ENCODE data around the gene ABCC5.

Gene ABCC5

DNA sequence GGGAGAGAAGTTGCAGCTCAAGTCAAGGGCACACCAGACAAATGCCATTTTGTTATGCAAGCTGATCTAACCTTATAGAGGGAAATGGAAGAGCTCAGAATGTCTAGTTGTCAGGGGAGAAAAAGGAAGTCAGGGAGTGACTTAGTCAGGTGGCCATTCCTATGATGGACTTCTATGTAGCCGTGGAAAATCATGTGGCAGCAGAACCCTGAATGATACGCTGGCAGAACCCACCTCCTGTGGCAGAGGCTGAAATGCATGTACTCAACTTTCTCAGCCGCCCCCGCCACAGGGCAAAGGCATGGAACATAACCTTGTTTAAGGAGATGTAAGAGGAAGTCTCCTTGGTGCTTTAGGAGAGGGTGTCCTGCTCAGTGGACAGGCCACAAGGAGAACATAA, 95.3 kb downstream of the ABCC5 start:
- DNase-seq (ENCODE audit: low read depth): no peak

- DNase-seq (ENCODE audit: low read depth): no peak
Measured at GRCh38 chr3:183921096-183921495, 96.6 kb downstream of the ABCC5 start.

DNA sequence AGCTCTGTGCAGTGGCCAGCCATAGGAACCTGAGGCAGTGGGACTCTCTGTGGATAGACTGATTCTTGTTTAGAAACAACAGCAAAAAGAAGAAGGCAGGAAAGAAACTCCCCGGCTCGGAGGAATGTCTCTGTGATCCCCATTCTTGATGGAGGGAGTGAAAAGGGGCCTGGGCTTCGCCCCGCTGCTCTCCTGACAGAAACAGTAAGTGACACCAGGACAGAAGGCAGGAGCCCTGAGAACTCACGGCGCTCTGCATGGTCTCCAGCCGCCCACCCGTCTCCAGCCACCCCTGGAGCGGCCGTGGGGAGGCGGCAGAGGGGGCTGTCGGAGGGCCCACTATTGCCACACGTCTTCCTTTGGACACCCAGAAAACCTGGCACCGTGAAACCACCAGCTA, 97.3 kb downstream of the ABCC5 start:
- DNase-seq (ENCODE audit: low read depth): no peak

DNA sequence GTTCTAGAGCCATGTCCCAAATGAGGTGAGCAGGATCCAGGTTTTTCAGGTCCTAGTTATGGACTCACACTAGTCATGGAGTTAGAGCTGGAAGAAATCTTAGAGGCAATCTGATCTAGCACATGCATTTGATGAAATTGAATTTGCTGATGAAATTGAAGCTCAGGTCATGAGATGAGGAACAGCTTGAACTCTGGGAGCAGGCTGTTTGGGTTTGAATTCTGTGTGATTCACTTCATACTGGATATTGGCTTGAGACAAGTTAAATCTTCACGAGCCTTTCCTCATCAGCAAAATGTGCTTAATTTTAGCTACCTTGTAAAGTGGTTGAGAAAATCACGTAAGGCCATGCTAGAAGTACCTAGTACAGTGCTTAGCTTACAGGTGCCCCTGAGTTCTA, 99.5 kb downstream of the ABCC5 start:
- no peak for DNase-seq (ENCODE audit: low read depth)

DNA sequence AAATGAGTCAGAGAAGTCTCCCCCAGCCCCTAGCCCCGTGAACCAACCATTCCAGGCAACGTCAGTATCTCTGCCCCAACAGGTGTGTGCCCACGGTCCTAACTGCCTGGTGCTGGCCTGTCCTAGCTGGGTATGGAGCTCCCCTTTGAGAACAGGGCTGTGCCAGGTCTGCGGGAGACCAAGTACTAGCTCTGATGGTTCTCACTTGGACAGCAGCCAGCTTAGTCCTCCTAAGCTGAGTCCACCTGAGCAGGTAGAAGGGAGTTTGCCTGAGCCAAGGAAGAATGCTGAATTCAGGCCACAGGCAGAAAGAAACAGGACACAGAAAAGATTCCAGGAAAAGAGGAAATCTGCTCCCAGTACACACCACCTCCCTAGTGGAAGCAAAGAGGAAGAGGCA, 99.9 kb downstream of the ABCC5 start:
- no peak for DNase-seq (ENCODE audit: low read depth)

- DNase-seq (ENCODE audit: low read depth): no peak
Measured at GRCh38 chr3:183914856-183915255, 102.8 kb downstream of the ABCC5 start.

GRCh38 chr3:183913580-183913920, 104.1 kb downstream of the ABCC5 start:
- DNase-seq (ENCODE audit: low read depth): no peak

DNA sequence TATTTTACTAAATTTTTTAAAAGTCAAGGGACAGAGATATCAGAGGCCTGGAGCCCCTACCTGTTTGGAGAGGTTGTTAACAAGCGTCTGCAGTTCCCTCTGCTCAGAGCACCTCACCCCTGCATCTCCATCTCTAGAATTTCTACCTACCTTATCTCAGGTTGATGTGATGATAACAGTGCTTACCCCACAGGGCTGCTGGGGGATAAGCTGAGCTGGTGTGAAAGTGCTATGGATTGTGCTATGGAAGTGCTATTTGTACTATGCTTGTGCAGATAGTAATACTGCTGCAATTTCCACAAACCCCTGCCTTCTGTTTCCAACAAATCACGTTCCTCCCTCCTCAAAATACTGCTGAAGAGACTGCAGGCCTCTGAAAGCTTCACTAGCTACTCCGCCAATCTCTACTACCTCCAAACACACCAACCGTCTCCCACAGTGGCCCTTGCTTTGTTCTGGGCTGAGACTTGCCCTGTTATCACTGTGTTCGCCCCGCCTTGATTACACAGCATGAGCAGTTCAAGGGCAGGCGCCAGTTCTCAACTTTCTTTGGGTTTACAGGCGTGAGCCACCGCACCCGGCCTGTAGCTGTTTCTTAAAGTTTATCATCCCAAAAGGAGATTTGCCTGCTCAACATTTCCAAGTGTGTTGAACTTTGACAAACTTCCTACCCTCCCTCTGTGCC, 104.6 kb downstream of the ABCC5 start:
- no peak for DNase-seq (ENCODE audit: low read depth)

DNA sequence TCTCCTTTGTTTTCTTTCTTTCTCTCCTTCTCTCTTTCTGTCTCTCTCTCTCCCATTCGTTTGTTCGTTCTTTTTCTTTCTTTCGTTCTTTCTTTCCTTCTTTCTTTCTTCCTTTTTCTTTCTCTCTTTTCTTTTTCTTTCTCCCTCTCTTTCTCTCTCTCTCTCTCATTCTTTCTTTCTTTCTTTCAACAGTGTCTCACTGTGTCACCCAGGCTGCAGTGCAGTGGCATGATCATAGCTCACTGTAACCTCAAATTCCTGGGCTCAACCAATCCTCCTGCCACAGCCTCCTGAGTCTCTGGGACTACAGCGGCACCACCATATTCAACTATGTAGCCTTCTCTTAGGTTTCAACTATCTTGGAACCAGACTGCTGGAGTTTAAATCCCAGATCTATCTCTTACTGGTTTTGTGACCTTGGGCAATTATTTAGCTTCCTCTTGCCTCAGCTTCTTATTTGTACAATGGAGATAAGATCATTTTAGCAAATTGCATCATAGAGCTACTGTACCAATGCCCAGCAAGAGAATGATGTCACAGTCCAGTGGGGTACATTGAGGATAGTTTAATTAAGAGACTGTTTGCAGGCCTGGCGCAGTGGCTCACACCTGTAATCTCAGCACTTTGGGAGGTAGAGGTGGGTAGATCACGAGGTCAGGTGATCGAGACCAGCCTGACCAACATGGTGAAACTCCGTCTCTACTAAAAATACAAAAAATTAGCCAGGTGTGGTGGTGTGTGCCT, 105.7 kb downstream of the ABCC5 start:
- DNase-seq (ENCODE audit: low read depth): no peak

GRCh38 chr3:183911087-183911486, 106.6 kb downstream of the ABCC5 start:
- no peak for DNase-seq (ENCODE audit: low read depth)

GRCh38 chr3:183909030-183909600, 108.6 kb downstream of the ABCC5 start:
- DNase-seq (ENCODE audit: low read depth): no peak

DNA sequence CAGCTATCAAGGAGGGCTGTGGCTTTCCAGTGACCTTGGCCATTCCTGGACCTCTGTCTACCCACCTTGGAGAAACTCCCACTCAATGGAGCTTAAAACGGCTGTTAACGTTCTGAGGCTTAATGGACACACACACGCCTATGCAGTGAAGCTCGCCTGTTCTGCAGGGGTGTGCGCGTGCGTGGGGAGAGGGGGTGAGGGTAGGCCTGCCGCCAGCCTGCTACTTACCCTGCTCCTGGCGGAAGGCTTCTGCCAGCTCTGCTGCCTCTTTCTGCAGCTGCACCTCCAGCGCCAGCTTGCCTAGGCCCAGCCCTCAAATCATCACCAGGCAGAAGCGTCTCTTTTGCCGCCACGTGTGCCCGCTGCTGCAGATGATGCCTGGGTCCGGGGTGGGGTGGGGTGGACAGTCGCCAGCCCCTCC, 109.8 kb downstream of the ABCC5 start:
- no peak for DNase-seq (ENCODE audit: low read depth)

DNA sequence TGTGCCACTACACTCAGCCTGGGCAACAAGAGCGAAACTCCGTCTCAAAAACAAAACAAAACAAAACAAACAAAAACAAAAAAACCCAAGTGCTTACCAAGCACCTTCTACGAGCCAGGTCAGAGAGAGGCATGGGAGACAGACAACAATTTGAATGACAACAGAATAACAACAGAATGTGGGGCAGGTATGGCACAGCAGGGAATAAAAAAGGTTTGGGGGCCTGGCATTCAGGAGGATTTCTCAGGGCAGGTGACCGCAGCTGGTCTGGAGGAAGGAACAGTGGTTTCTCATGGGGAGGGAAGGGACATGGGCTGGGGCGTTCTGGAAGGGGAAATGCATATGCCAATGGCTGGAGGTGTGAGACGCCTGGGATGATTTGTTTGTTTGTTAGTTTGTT, 110.5 kb downstream of the ABCC5 start:
- DNase-seq (ENCODE audit: low read depth): no peak

DNA sequence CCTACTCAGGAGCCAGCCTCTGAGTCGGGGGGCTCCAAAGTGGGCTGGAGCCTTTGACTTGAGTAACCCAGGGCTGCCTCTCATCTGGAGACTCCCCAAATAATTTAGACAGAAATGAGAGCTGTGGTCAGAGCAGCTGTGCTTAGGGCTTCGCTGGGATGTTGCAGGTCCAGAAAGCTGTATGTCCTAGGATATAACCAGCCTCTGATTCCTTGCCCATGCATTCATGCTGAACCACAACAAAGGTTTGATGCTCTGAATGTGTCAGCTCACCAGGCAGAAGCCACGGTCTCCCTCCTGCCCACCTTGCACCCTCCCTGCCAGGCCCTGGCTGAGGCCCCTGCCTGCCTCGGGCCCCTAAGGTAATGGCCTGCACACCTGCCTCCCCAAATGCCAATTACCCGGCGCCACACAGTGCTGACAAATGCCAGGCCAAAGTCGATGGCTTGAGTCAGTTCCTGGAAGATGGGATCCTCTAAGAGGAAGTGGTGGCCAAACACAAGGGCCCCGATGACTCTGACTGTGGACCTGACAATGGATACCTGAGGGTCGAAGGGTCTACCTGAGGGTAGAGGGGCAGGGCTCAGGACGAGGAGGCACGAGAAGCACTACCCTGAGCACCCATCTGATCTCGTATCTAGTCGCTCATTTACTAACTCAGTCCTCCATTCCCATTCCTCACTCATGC, 111.3 kb downstream of the ABCC5 start:
- DNase-seq (ENCODE audit: low read depth): no peak

GRCh38 chr3:183904833-183905780, 112.6 kb downstream of the ABCC5 start:
- no peak for DNase-seq (ENCODE audit: low read depth)

DNA sequence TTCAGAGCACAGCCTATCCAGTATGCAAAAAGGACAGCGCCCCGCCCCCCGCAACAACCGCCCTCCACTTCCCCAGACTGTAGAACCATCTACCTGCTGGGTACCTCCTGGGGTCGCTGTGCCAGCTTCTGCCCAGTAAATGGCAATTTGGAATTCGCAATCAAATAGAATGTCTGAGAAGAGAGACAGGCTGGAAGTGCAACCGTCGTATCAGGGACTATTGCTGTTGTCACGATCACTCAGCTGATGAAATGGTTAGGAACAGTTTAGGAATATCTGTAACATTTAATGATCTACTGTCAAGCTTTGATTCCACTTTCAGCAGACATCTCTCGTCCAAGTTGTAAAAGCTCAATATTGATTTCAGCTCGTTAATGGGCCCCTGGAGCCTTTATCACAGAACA, 119.7 kb downstream of the ABCC5 start:
- DNase-seq (ENCODE audit: low read depth): no peak

DNA sequence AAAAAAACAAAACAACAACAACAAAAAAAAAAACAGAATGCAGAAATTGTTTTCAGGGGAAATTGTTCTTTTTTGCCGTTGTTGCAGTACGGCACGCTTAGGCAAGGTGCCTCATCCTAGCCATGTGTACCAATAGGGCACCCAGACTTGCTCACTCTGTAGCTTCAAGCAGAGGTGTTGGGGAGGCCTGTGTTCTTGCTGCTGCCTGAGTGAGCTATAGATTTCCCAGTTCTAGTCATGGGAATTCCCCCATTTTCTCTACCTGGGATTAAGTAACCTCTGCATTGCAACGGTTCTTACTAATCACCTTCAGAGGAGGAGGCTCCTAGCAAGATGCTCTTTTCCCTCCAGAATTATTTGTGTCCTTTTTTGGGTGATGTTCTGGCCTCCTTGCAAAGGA, 120.1 kb downstream of the ABCC5 start:
- no peak for DNase-seq (ENCODE audit: low read depth)

DNA sequence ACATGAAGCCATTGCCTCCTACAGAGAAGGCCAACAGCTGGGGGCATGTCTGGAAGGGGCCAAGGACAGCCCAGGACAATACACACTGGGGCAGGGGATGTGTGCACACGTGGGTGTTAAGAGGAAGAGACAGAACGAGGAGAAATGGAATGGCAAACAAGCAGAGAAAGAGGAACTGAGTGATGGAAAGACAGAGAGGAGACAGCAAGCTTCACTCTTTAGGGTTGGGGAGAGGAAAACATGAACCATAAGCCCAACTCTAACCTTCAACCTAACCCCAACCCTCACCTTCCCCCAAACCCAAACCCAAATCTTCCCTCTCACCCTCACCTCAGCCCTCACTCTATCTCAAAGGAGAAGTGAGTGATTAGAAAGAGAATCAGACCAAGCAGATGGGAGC, 121.1 kb downstream of the ABCC5 start:
- DNase-seq (ENCODE audit: low read depth): no peak

DNA sequence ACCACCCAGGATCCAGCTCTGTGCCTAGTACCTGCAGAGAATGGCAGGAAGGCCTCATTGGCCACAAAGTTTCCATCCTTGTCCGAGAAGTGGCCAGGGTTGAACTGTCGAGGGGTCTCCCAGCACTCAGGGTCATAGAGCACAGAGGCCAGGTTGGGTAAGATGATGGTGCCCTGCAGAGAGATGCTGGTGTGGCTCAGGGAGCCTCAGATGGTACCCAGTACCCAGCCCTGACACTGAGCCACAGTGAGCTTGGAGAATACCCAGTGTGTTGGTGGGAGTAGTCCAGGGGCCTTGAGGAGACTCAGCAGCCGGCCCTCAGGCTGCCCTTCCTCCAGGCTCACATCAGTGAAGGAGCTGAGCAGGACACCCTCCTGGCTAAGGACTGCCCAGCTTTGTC, 121.5 kb downstream of the ABCC5 start:
- DNase-seq (ENCODE audit: low read depth): no peak

GRCh38 chr3:183895774-183896173, 121.9 kb downstream of the ABCC5 start:
- DNase-seq (ENCODE audit: low read depth): no peak

GRCh38 chr3:183895296-183895695, 122.4 kb downstream of the ABCC5 start:
- no peak for DNase-seq (ENCODE audit: low read depth)

Data from stimulated activated CD8-positive, alpha-beta memory T cell treated with anti-CD3 and anti-CD28 coated beads, Interleukin-15, amount 100 ng/mL, for 1 hour (primary cell).